RCC 7860 (cell line): Measurements from ENCODE around the gene NUCB2.

Experiments used
- DNase-seq: peaks from one replicate; pipeline ENCODE4 v3.0.0-alpha.2; 2015; ENCODE audit warnings: low spot score
- FAIRE-seq: peaks from 2 replicates; lab custom pipeline; 2012; peaks lifted over from hg19 to GRCh38; lab: Jason Lieb, UNC

The NUCB2 gene

GRCh38 chr11:17328871-17329494 lies 52.4 kb downstream of the NUCB2 start:
- no peak for FAIRE-seq
- no peak for DNase-seq

GRCh38 chr11:17331669-17332068 lies 55.1 kb downstream of the NUCB2 start:
- FAIRE-seq: no peak

GRCh38 chr11:17333799-17334586 lies 57.5 kb downstream of the NUCB2 start:
- DNase-seq (no peak), FAIRE-seq (no peak)

More at GRCh38 chr11:17331669-17332068, 55.1 kb downstream of the NUCB2 start:
- DNase-seq: no peak

GRCh38 chr11:17343257-17343656 lies 66.7 kb downstream of the NUCB2 start:
- FAIRE-seq: no peak
- DNase-seq: no peak

- FAIRE-seq: no peak
- DNase-seq: no peak
Measured at GRCh38 chr11:17343907-17344306, 67.4 kb downstream of the NUCB2 start.

- DNase-seq: no peak
- FAIRE-seq: no peak
Measured at GRCh38 chr11:17347676-17348075, 71.1 kb downstream of the NUCB2 start.

- DNase-seq (no peak), FAIRE-seq (no peak)
Measured at GRCh38 chr11:17350455-17351171, 74.1 kb downstream of the NUCB2 start.

GRCh38 chr11:17351172-17351509 lies 74.6 kb downstream of the NUCB2 start:
- no peak for FAIRE-seq
- DNase-seq: no peak

- FAIRE-seq (no peak), DNase-seq (no peak)
Measured at GRCh38 chr11:17351510-17352176, 75.1 kb downstream of the NUCB2 start, which contains the start of gene NCR3LG1. Gene NCR3LG1 (plus strand): TSS chr11:17351800. CDS start chr11:17351970, 170 bp downstream.

GRCh38 chr11:17352950-17353820 lies 76.6 kb downstream of the NUCB2 start:
- DNase-seq (peak; percentile 51), FAIRE-seq (no peak)

- DNase-seq (no peak), FAIRE-seq (no peak)
Measured at GRCh38 chr11:17353821-17354600, 77.5 kb downstream of the NUCB2 start.

- FAIRE-seq (peak; percentile 23), DNase-seq (peak; percentile 44)
Measured at GRCh38 chr11:17354601-17354991, 78.1 kb downstream of the NUCB2 start.

GRCh38 chr11:17366495-17366894 lies 90.0 kb downstream of the NUCB2 start:
- FAIRE-seq: no peak

GRCh38 chr11:17368551-17368950 lies 92.0 kb downstream of the NUCB2 start:
- DNase-seq: no peak
- no peak for FAIRE-seq

More at GRCh38 chr11:17366495-17366894, 90.0 kb downstream of the NUCB2 start:
- no peak for DNase-seq

- DNase-seq: no peak
- no peak for FAIRE-seq
Measured at GRCh38 chr11:17369094-17369493, 92.6 kb downstream of the NUCB2 start.

GRCh38 chr11:17369684-17370243 lies 93.2 kb downstream of the NUCB2 start:
- DNase-seq (no peak), FAIRE-seq (no peak)

- DNase-seq (no peak), FAIRE-seq (no peak)
Measured at GRCh38 chr11:17371614-17372013, 95.1 kb downstream of the NUCB2 start.

GRCh38 chr11:17375547-17375946 lies 99.0 kb downstream of the NUCB2 start:
- no peak for FAIRE-seq
- no peak for DNase-seq

GRCh38 chr11:17376493-17376892 lies 100.0 kb downstream of the NUCB2 start:
- DNase-seq (no peak), FAIRE-seq (no peak)
